Upper lobe of right lung (tissue), 1 donor: ENCODE measurements around the gene PCSK9. TPM values are rescaled to one million over a fixed set of nuclear protein-coding genes. Genes with fewer than 3 reads are reported as not detected.
A peak's percentile ranks its signal among the peaks of the same experiment; 100 is the strongest.

ENCODE experiments used
- ATAC-seq: fragments of 200-7000 bp; cut with Tn5 transposase; one replicate; pipeline ENCODE4 v1.9.1; 2020; ENCODE audit warnings: mild to moderate bottlenecking, moderate library complexity
- DNase-seq: peaks from one replicate; pipeline ENCODE4 v3.0.0-alpha.2; 2020
- H3K27ac ChIP-seq: fragments of 200-600 bp; one replicate; pipeline ENCODE4 v1.8.0; 2022
- H3K27me3 ChIP-seq: fragments of 200-600 bp; one replicate; pipeline ENCODE4 v1.8.0; 2022; ENCODE audit warnings: mild to moderate bottlenecking
- H3K36me3 ChIP-seq: fragments of 200-600 bp; one replicate; pipeline ENCODE4 v1.8.0; 2022
- H3K4me1 ChIP-seq: fragments of 200-600 bp; one replicate; pipeline ENCODE4 v1.8.0; 2022
- H3K4me3 ChIP-seq: fragments of 200-600 bp; one replicate; pipeline ENCODE4 v1.8.0; 2022; ENCODE audit warnings: mild to moderate bottlenecking
- H3K9me3 ChIP-seq: fragments of 200-600 bp; one replicate; pipeline ENCODE4 v1.8.0; 2022
- intact Hi-C: fragments of 100-400 bp; cut with DNase I; formaldehyde crosslinking; loops from one replicate; pipeline ENCODE4 v1.11.0; 2022
- total RNA-seq: library from RNA; stranded (reverse); fragmentation: NEBNext Ultra II Directional; extraction: Animal tissue kit (Norgen Biotek cat#: 25700); gene quantifications from one replicate; pipeline ENCODE4 v1.2.1, GENCODE V29; 2021
- TF ChIP-seq, protein P1 (sequence below): fragments of 200-600 bp; IDR thresholded peaks from one replicate; pipeline ENCODE4 v1.8.0; 2022; ENCODE audit warnings: antibody characterized with exemption
- donor health status: DM: no; HTN: yes; CAD: no; lungs with severe emphysema.

Gene PCSK9
- total RNA-seq, 1 donor from 2014 or later = 23.5 TPM

DNA sequence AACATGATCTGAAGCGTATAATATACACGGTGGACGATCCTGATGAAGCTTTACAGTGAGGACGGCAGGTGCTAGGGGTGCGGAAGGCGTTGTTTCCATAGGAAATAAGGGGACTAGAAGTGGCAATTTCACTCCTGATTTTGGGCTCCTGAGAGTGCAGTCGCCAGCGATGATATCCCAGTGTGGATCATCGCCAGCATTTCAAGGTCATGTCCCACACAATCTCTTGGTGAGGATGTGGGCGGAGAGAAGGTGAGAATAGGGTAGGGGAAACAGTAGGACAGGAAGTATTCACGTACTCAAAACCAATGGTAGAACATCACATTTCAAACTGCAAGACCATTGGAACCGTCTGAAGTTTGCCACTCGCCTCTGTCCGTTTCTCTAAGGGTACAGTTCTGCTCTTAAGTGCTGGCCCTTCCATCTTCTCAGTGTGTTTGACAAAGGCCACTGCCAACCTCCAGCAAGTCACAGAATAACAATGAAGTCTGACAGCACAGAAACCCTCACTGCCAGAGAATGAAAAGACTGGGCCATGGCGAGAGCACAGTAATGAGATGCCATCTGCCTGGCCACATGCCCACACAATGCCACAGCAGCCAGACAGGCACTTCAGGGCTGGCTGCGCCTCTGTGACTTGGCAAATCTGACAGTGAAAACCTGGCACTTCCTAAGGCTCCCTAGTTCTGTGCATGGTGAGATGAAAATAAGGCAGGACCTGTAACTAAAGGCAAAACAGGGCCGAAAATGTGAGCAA is 27.9 kb downstream of the PCSK9 start:
- H3K36me3 ChIP-seq = peaks cover 55% of the 10 kb centered on the region
- H3K4me1 ChIP-seq = peaks cover 13% of the 10 kb centered on the region
- no peak for ATAC-seq
- DNase-seq = peak; percentile 58
- H3K27ac ChIP-seq = no peak overlapping the region
- TF ChIP-seq, protein P1, sequence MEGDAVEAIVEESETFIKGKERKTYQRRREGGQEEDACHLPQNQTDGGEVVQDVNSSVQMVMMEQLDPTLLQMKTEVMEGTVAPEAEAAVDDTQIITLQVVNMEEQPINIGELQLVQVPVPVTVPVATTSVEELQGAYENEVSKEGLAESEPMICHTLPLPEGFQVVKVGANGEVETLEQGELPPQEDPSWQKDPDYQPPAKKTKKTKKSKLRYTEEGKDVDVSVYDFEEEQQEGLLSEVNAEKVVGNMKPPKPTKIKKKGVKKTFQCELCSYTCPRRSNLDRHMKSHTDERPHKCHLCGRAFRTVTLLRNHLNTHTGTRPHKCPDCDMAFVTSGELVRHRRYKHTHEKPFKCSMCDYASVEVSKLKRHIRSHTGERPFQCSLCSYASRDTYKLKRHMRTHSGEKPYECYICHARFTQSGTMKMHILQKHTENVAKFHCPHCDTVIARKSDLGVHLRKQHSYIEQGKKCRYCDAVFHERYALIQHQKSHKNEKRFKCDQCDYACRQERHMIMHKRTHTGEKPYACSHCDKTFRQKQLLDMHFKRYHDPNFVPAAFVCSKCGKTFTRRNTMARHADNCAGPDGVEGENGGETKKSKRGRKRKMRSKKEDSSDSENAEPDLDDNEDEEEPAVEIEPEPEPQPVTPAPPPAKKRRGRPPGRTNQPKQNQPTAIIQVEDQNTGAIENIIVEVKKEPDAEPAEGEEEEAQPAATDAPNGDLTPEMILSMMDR = no peak
- H3K9me3 ChIP-seq = no peaks in the 10 kb centered on the region
- intact Hi-C loops = no loop called here
- H3K27me3 ChIP-seq = no peaks in the 10 kb centered on the region
- H3K4me3 ChIP-seq = no peak overlapping the region

DNA sequence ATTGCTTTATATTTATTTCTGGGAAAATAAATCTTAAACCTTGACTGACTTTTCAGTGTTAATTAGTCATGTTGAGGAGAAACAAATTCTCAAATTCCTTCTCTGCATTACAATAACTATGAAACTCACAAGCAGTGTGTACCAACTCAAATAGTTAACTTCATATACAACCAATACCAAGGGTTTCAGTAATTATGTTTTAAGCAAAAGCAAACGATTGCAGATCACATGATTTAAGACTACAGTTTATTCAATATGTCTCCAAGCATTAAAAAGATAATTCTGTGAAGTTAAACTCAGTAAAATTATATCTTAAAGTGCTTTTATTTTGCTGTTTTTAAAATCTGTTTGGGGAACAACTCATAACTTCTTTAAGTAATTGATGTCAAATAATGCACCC is 28.6 kb downstream of the PCSK9 start:
- H3K36me3 ChIP-seq = peaks cover 62% of the 10 kb centered on the region

GRCh38 chr1:55068638-55069037 is 29.3 kb downstream of the PCSK9 start:
- no peak overlapping the region for H3K4me3 ChIP-seq
- ATAC-seq (no peak), DNase-seq (no peak)
- H3K27me3 ChIP-seq = no peaks in the 10 kb centered on the region
- peaks cover 70% of the 10 kb centered on the region for H3K36me3 ChIP-seq
- peaks cover 13% of the 10 kb centered on the region for H3K4me1 ChIP-seq
- intact Hi-C loops = no loop called here
- no peak overlapping the region for H3K27ac ChIP-seq
- no peaks in the 10 kb centered on the region for H3K9me3 ChIP-seq
- TF ChIP-seq, protein P1 = no peak

More for the DNA sequence above, 28.6 kb downstream of the PCSK9 start:
- Histone ChIP-seq H3K27me3 (no peaks in the 10 kb centered on the region), H3K4me3 (no peak overlapping the region), H3K4me1 (peaks cover 13% of the 10 kb centered on the region), H3K9me3 (no peaks in the 10 kb centered on the region), H3K27ac (no peak overlapping the region)
- ATAC-seq (no peak), DNase-seq (no peak)
- TF ChIP-seq, protein P1 = no peak
- intact Hi-C loops = no loop called here

- TF ChIP-seq, protein P1 = no peak
- Histone ChIP-seq H3K4me1 (peaks cover 10% of the 10 kb centered on the region), H3K27me3 (no peaks in the 10 kb centered on the region), H3K27ac (no peak overlapping the region), H3K36me3 (peaks cover 74% of the 10 kb centered on the region), H3K9me3 (no peaks in the 10 kb centered on the region), H3K4me3 (no peak overlapping the region)
- DNase-seq (no peak), ATAC-seq (no peak)
- intact Hi-C loops = no loop called here
These were observed 29.9 kb downstream of the PCSK9 start for GRCh38 chr1:55069280-55069679.

- H3K27ac ChIP-seq = no peak overlapping the region
- no peaks in the 10 kb centered on the region for H3K9me3 ChIP-seq
- no peak for DNase-seq
- intact Hi-C loops = no loop called here
- no peak for ATAC-seq
- H3K4me1 ChIP-seq = no peaks in the 10 kb centered on the region
- no peak overlapping the region for H3K4me3 ChIP-seq
- TF ChIP-seq, protein P1 = no peak
- H3K36me3 ChIP-seq = peaks cover 87% of the 10 kb centered on the region
- no peaks in the 10 kb centered on the region for H3K27me3 ChIP-seq
These were observed 31.2 kb downstream of the PCSK9 start for GRCh38 chr1:55070293-55071164.
